Loucy (cell line): ENCODE results near the gene CD74.

ENCODE experiments used
- H2AFZ ChIP-seq: fragments of 200-600 bp; sonication (generic); 2 replicates; pipeline ENCODE4 v1.6.0; 2016; ENCODE audit warnings: antibody characterized with exemption, mild to moderate bottlenecking, low read length, moderate library complexity
- H3F3A ChIP-seq: fragments of 200-600 bp; 2 replicates; pipeline ENCODE4 v1.6.0; 2016; ENCODE audit warnings: antibody characterized with exemption, low read depth, mild to moderate bottlenecking
- H3K27me3 ChIP-seq: fragments of 200-600 bp; sonication (generic); 2 replicates; pipeline ENCODE4 v1.6.1; 2014; ENCODE audit warnings: low read length, mild to moderate bottlenecking; ENCODE audit not compliant: insufficient read depth, poor library complexity, severe bottlenecking
- H3K36me3 ChIP-seq: fragments of 200-600 bp; sonication (generic); 2 replicates; pipeline ENCODE4 v1.6.1; 2016; ENCODE audit warnings: low read length; ENCODE audit not compliant: insufficient read depth
- H3K4me1 ChIP-seq: fragments of 200-600 bp; sonication (generic); 2 replicates; pipeline ENCODE4 v1.5.1; 2014; ENCODE audit warnings: low read length, mild to moderate bottlenecking; ENCODE audit not compliant: insufficient read depth, poor library complexity, severe bottlenecking
- H3K4me2 ChIP-seq: fragments of 200-600 bp; sonication (generic); 2 replicates; pipeline ENCODE4 v1.6.0; 2014; ENCODE audit warnings: antibody characterized with exemption, low read length, low read depth, mild to moderate bottlenecking; ENCODE audit not compliant: poor library complexity, severe bottlenecking
- H3K4me3 ChIP-seq: fragments of 200-600 bp; sonication (generic); 2 replicates; pipeline ENCODE4 v1.5.1; 2014; ENCODE audit warnings: low read length, mild to moderate bottlenecking, mixed read lengths; ENCODE audit not compliant: poor library complexity, severe bottlenecking
- H3K79me2 ChIP-seq: fragments of 200-600 bp; sonication (generic); 2 replicates; pipeline ENCODE4 v1.6.1; 2014; ENCODE audit warnings: low read length; ENCODE audit not compliant: insufficient read depth
- H3K9ac ChIP-seq: fragments of 200-600 bp; sonication (generic); 2 replicates; pipeline ENCODE4 v1.6.0; 2014; ENCODE audit warnings: mild to moderate bottlenecking, low read depth, low read length, moderate library complexity; ENCODE audit not compliant: poor library complexity, severe bottlenecking
- H3K9me2 ChIP-seq: fragments of 200-600 bp; sonication (generic); replicated peaks from 2 replicates; pipeline ENCODE4 v1.6.1; 2016; ENCODE audit warnings: low read depth, low read length, mixed read lengths
- H3K9me3 ChIP-seq: fragments of 200-600 bp; sonication (generic); 2 replicates; pipeline ENCODE4 v1.6.1; 2014; ENCODE audit warnings: mild to moderate bottlenecking, antibody characterized with exemption, low read length, low read depth; ENCODE audit not compliant: insufficient read depth
- H4K20me1 ChIP-seq: fragments of 200-600 bp; sonication (generic); 2 replicates; pipeline ENCODE4 v1.6.0; 2014; ENCODE audit warnings: antibody characterized with exemption, low read length, mild to moderate bottlenecking; ENCODE audit not compliant: insufficient read depth, poor library complexity, severe bottlenecking
- CTCF ChIP-seq: fragments of 200-600 bp; sonication (generic); conservative IDR thresholded peaks from 2 replicates; pipeline ENCODE4 v1.5.1; 2014; ENCODE audit warnings: mild to moderate bottlenecking, antibody characterized with exemption, low read length
- EZH2phosphoT487 ChIP-seq: fragments of 200-600 bp; IDR thresholded peaks from 2 replicates; pipeline ENCODE4 v1.6.1; 2018; ENCODE audit warnings: antibody characterized with exemption, mild to moderate bottlenecking, moderate library complexity, borderline replicate concordance

The CD74 gene

GRCh38 chr5:150436141-150436680 is 23.5 kb upstream of the CD74 start:
- no peaks in the 10 kb centered on the region for H3K27me3 ChIP-seq
- H3F3A ChIP-seq: no peaks in the 10 kb centered on the region
- no peaks in the 10 kb centered on the region for H3K9me2 ChIP-seq
- no peaks in the 10 kb centered on the region for H3K79me2 ChIP-seq
- H3K4me1 ChIP-seq: peaks cover 3% of the 10 kb centered on the region
- H3K4me2 ChIP-seq: peak overlapping the region; percentile 8
- H3K9ac ChIP-seq: no peak overlapping the region
- peak overlapping the region; percentile 96 for H2AFZ ChIP-seq
- H3K4me3 ChIP-seq: no peak overlapping the region
- no peaks in the 10 kb centered on the region for H3K9me3 ChIP-seq
- peak; percentile 86 for TF ChIP-seq CTCF
- TF ChIP-seq EZH2phosphoT487: no peak
- H4K20me1 ChIP-seq: no peaks in the 10 kb centered on the region
- H3K36me3 ChIP-seq: no peaks in the 10 kb centered on the region

GRCh38 chr5:150434464-150434863 is 21.8 kb upstream of the CD74 start:
- TF ChIP-seq EZH2phosphoT487 (no peak), CTCF (no peak)
- Histone ChIP-seq H3K9ac (no peak overlapping the region), H3K9me3 (no peaks in the 10 kb centered on the region), H4K20me1 (no peaks in the 10 kb centered on the region), H2AFZ (no peak overlapping the region), H3K9me2 (no peaks in the 10 kb centered on the region), H3K79me2 (no peaks in the 10 kb centered on the region), H3F3A (no peaks in the 10 kb centered on the region), H3K4me1 (peaks cover 3% of the 10 kb centered on the region), H3K27me3 (no peaks in the 10 kb centered on the region), H3K4me3 (no peak overlapping the region), H3K4me2 (no peak overlapping the region), H3K36me3 (no peaks in the 10 kb centered on the region)

GRCh38 chr5:150431574-150431973 is 18.9 kb upstream of the CD74 start:
- no peak overlapping the region for H3K4me3 ChIP-seq
- H3K4me1 ChIP-seq: peaks cover 3% of the 10 kb centered on the region
- TF ChIP-seq EZH2phosphoT487 (no peak), CTCF (no peak)
- no peak overlapping the region for H2AFZ ChIP-seq
- no peaks in the 10 kb centered on the region for H4K20me1 ChIP-seq
- no peaks in the 10 kb centered on the region for H3K79me2 ChIP-seq
- no peak overlapping the region for H3K9ac ChIP-seq
- no peaks in the 10 kb centered on the region for H3F3A ChIP-seq
- no peak overlapping the region for H3K4me2 ChIP-seq
- H3K27me3 ChIP-seq: no peaks in the 10 kb centered on the region
- no peaks in the 10 kb centered on the region for H3K9me2 ChIP-seq
- no peaks in the 10 kb centered on the region for H3K36me3 ChIP-seq
- no peaks in the 10 kb centered on the region for H3K9me3 ChIP-seq
